GM23338 (cell line): ENCODE results near the gene ACTN2. TPM values are rescaled to one million over a fixed set of nuclear protein-coding genes. Genes with fewer than 3 reads are reported as not detected.
A peak's percentile ranks its signal among the peaks of the same experiment; 100 is the strongest.

Experiments
- ATAC-seq: fragments of 200-7000 bp; cut with Tn5 transposase; 3 replicates; pipeline ENCODE4 v1.9.1; 2020
- DNase-seq: peaks from one replicate; pipeline ENCODE4 v3.0.0-alpha.2; 2015; ENCODE audit warnings: low spot score
- H2AFZ ChIP-seq: fragments of 200-600 bp; sonication (generic); 2 replicates; pipeline ENCODE4 v1.8.0; 2016; ENCODE audit warnings: antibody characterized with exemption, mild to moderate bottlenecking, moderate library complexity
- H3F3A ChIP-seq: fragments of 200-600 bp; sonication (generic); replicated peaks from 2 replicates; pipeline ENCODE4 v1.8.0; 2017; ENCODE audit warnings: antibody characterized with exemption, mixed run types, low read depth
- H3K27ac ChIP-seq: fragments of 200-600 bp; sonication (generic); 2 replicates; pipeline ENCODE4 v1.6.1; 2016; ENCODE audit warnings: low read depth
- H3K27me3 ChIP-seq: fragments of 200-600 bp; sonication (generic); 2 replicates; pipeline ENCODE4 v1.8.0; 2016; ENCODE audit warnings: mild to moderate bottlenecking, mixed run types, moderate library complexity; ENCODE audit not compliant: insufficient read depth
- H3K36me3 ChIP-seq: fragments of 200-600 bp; sonication (generic); 2 replicates; pipeline ENCODE4 v1.8.0; 2016; ENCODE audit warnings: mild to moderate bottlenecking; ENCODE audit not compliant: insufficient read depth
- H3K4me1 ChIP-seq: fragments of 200-600 bp; sonication (generic); 2 replicates; pipeline ENCODE4 v1.8.0; 2016; ENCODE audit warnings: mild to moderate bottlenecking, moderate library complexity; ENCODE audit not compliant: insufficient read depth
- H3K4me2 ChIP-seq: fragments of 200-600 bp; sonication (generic); 2 replicates; pipeline ENCODE4 v1.7.1; 2017; ENCODE audit warnings: mixed run types
- H3K4me3 ChIP-seq: fragments of 200-600 bp; sonication (generic); 2 replicates; pipeline ENCODE4 v1.6.1; 2016; ENCODE audit warnings: mixed run types
- H3K79me2 ChIP-seq: fragments of 200-600 bp; sonication (generic); replicated peaks from 2 replicates; pipeline ENCODE4 v1.8.0; 2017; ENCODE audit warnings: mild to moderate bottlenecking; ENCODE audit not compliant: insufficient read depth
- H3K9me2 ChIP-seq: fragments of 200-600 bp; sonication (generic); 2 replicates; pipeline ENCODE4 v1.8.0; 2017; ENCODE audit not compliant: insufficient read depth
- H4K20me1 ChIP-seq: fragments of 200-600 bp; sonication (generic); replicated peaks from 2 replicates; pipeline ENCODE4 v1.8.0; 2017; ENCODE audit warnings: mild to moderate bottlenecking; ENCODE audit not compliant: insufficient read depth
- H3K27ac Mint-ChIP-seq: 2 replicates; pipeline ENCODE4 v1.8.0; 2020; ENCODE audit warnings: inconsistent platforms, mild to moderate bottlenecking, moderate library complexity, mixed read lengths
- H3K27me3 Mint-ChIP-seq: 3 replicates; pipeline ENCODE4 v1.8.0; 2022; ENCODE audit warnings: low read depth, mild to moderate bottlenecking, moderate library complexity, mixed read lengths, inconsistent platforms; ENCODE audit not compliant: insufficient read depth, poor library complexity
- H3K36me3 Mint-ChIP-seq: 3 replicates; pipeline ENCODE4 v1.8.0; 2021; ENCODE audit warnings: low read depth, mild to moderate bottlenecking, inconsistent platforms, moderate library complexity, mixed read lengths
- H3K4me1 Mint-ChIP-seq: 3 replicates; pipeline ENCODE4 v1.8.0; 2020; ENCODE audit warnings: mild to moderate bottlenecking, inconsistent platforms, mixed read lengths
- H3K4me3 Mint-ChIP-seq: 3 replicates; pipeline ENCODE4 v1.8.0; 2021; ENCODE audit warnings: moderate library complexity, mild to moderate bottlenecking, inconsistent platforms, mixed read lengths
- H3K9me3 Mint-ChIP-seq: 3 replicates; pipeline ENCODE4 v1.8.0; 2020; ENCODE audit warnings: moderate library complexity, mild to moderate bottlenecking, inconsistent platforms, mixed read lengths
- CREB1 ChIP-seq: fragments of 250-450 bp; sonication (Bioruptor Pico); IDR thresholded peaks from 2 replicates; pipeline ENCODE4 v1.5.0; 2020; ENCODE audit warnings: low read depth, mild to moderate bottlenecking, moderate library complexity
- CTCF ChIP-seq, 2 experiments: fragments of 200-600 bp in 1 of 2; sonication (generic) in 1 of 2; conservative IDR thresholded peaks; 2 replicates each; pipeline versions ENCODE4 v1.5.1 to v1.6.1; 2016 to 2017; ENCODE audit warnings: antibody characterized with exemption in 2 of 2, low read depth in 2 of 2, mild to moderate bottlenecking in 2 of 2, moderate library complexity in 1 of 2
- ETS1 ChIP-seq: IDR thresholded peaks from 2 replicates; pipeline ENCODE4 v1.6.1; 2016; ENCODE audit warnings: antibody characterized with exemption
- EZH2 ChIP-seq: fragments of 200-600 bp; sonication (generic); IDR thresholded peaks from one replicate; pipeline ENCODE4 v1.8.0; 2017; ENCODE audit warnings: antibody characterized with exemption, mild to moderate bottlenecking, low read depth; ENCODE audit not compliant: unreplicated experiment
- EZH2phosphoT487 ChIP-seq: fragments of 200-600 bp; sonication (generic); IDR thresholded peaks from one replicate; pipeline ENCODE4 v1.8.1; 2018; ENCODE audit warnings: antibody characterized with exemption; ENCODE audit not compliant: unreplicated experiment
- JUNB ChIP-seq: IDR thresholded peaks from one replicate; pipeline ENCODE4 v1.6.1; 2016; ENCODE audit warnings: antibody characterized with exemption; ENCODE audit not compliant: unreplicated experiment
- NANOG ChIP-seq: IDR thresholded peaks from 2 replicates; pipeline ENCODE4 v1.6.1; 2016; ENCODE audit warnings: antibody characterized with exemption, borderline replicate concordance
- POLR2AphosphoS5 ChIP-seq: IDR thresholded peaks from 2 replicates; pipeline ENCODE4 v1.6.1; 2016; ENCODE audit warnings: antibody characterized with exemption, low read depth
- REST ChIP-seq: IDR thresholded peaks from one replicate; pipeline ENCODE4 v1.6.1; 2018; ENCODE audit warnings: antibody characterized with exemption; ENCODE audit not compliant: unreplicated experiment
- STAT1 ChIP-seq: IDR thresholded peaks from one replicate; pipeline ENCODE4 v1.6.1; 2016; ENCODE audit warnings: antibody characterized with exemption; ENCODE audit not compliant: unreplicated experiment
- ZNF114 ChIP-seq: fragments of 250-450 bp; sonication (Bioruptor Pico); IDR thresholded peaks from 2 replicates; pipeline ENCODE4 v1.5.0; 2020; ENCODE audit warnings: mild to moderate bottlenecking, moderate library complexity
- polyA plus RNA-seq: library from polyadenylated mRNA; unstranded; fragments of >200 nt; fragmentation: Nextera tagmentation; extraction: Ambion mirVana; gene quantifications from 2 replicates; pipeline ENCODE4 v1.2.1, GENCODE V29; 2016
- total RNA-seq: library from RNA; depleted of rRNA; stranded (reverse); fragments of >200 nt; shearing (Covaris generic); gene quantifications from 2 replicates; pipeline ENCODE4 v1.2.3, GENCODE V29; 2014

ACTN2 gene
- total and polyA plus RNA-seq, 2 experiments from 2014 or later: 1.9 to 2.8 TPM

- no peak for TF ChIP-seq CTCF (conservative IDR thresholded peaks at IDR 0.05; ENCODE audit: low read depth in 2 of 2)
- TF ChIP-seq EZH2phosphoT487: no peak
- TF ChIP-seq JUNB: no peak
- no peak for TF ChIP-seq ZNF114
- TF ChIP-seq REST: no peak
Measured at GRCh38 chr1:236736761-236737160, 50.5 kb downstream of the ACTN2 start (continued).

- H3K4me1 Mint-ChIP-seq: peaks cover 15% of the 10 kb centered on the region
- H3K4me1 ChIP-seq: peaks cover 5% of the 10 kb centered on the region; the same call in 1 of the 2 replicates
- no peak overlapping the region for H3K4me3 ChIP-seq
- no peaks in the 10 kb centered on the region for H3F3A ChIP-seq
- no peaks in the 10 kb centered on the region for H4K20me1 ChIP-seq
- peaks cover 4% of the 10 kb centered on the region for H3K27me3 Mint-ChIP-seq
- H3K36me3 ChIP-seq: no peaks in the 10 kb centered on the region
- no peaks in the 10 kb centered on the region for H3K79me2 ChIP-seq
- no peak overlapping the region for H3K27ac Mint-ChIP-seq
- no peaks in the 10 kb centered on the region for H3K9me2 ChIP-seq
- no peak overlapping the region for H3K4me3 Mint-ChIP-seq
- ATAC-seq (peak; percentile 60), DNase-seq (no peak)
- no peak overlapping the region for H3K4me2 ChIP-seq
- H3K36me3 Mint-ChIP-seq: peaks cover 10% of the 10 kb centered on the region
- H3K27ac ChIP-seq: 0 out of 2 replicates have a peak overlapping the region, but pooled peaks have one; percentile 39
- peaks cover 2% of the 10 kb centered on the region; the same call in 1 of the 3 replicates for H3K9me3 Mint-ChIP-seq
- no peak overlapping the region for H2AFZ ChIP-seq
- no peaks in the 10 kb centered on the region for H3K27me3 ChIP-seq
- no peak for TF ChIP-seq REST
- TF ChIP-seq ETS1: no peak
- TF ChIP-seq CTCF (conservative IDR thresholded peaks at IDR 0.05; ENCODE audit: low read depth in 2 of 2): no peak
- no peak for TF ChIP-seq ZNF114
- TF ChIP-seq EZH2: no peak
- TF ChIP-seq POLR2AphosphoS5: no peak
- TF ChIP-seq JUNB: no peak
- TF ChIP-seq STAT1: no peak
- TF ChIP-seq CREB1 (CRISPR knock-in tag): no peak
- no peak for TF ChIP-seq NANOG
Measured at GRCh38 chr1:236741753-236742152, 55.5 kb downstream of the ACTN2 start.
